GM19468 (cell line): ENCODE data around the gene NAV3.

Experiments
- ATAC-seq: cut with Tn5 transposase; IDR thresholded peaks from one replicate; pipeline ENCODE4 v1.9.1; 2021; ENCODE audit warnings: mild to moderate bottlenecking, moderate library complexity, moderate number of reproducible peaks; ENCODE audit not compliant: unreplicated experiment; ENCODE audit errors: extremely low read depth

Gene NAV3

GRCh38 chr12:77837876-77838291 lies 7.2 kb downstream of the NAV3 start:
- no peak for ATAC-seq

DNA sequence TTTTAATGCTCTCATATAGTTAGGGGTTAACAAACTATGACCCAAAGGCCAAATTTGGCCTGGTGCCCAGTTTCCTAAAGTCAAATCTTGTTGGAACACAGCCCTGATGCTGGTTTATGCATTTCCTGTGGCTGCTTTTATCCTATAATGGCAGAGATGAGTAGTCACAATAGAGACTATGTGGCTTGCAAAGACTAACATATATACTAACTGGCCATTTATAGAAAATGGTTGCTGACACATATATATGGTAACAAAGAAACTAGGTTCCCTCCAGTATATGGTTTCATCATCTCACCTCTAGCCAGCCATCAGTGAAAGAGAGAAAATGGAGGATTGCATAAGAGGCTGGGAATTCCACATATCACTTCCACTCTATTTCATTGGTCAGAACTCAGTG lies 10.8 kb downstream of the NAV3 start:
- ATAC-seq: no peak

DNA sequence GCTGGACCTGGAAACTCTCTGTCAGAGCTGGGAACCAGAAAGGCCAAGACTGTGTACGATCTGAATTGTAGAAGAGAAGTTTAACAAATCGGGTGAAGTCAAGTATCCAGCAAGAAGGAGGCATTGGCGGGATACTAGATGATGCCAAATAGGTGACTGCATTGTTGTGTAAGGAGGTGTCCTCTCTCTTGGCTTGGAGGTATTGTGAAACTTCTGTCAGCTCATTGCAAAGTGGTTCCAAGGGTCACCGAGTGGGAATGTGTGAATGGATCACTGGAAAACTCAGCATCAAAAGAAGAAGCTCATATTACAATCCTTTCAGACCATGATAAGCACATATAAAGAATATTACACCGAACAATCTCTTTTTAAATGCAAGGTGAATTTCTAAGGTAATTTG lies 11.7 kb downstream of the NAV3 start:
- ATAC-seq: no peak

- ATAC-seq: no peak
Observed at GRCh38 chr12:77845831-77846230, 15.1 kb downstream of the NAV3 start.

- ATAC-seq: peak; percentile 98
Observed at GRCh38 chr12:77847060-77847541, 16.4 kb downstream of the NAV3 start.

GRCh38 chr12:77847680-77848431 lies 17.2 kb downstream of the NAV3 start:
- no peak for ATAC-seq

DNA sequence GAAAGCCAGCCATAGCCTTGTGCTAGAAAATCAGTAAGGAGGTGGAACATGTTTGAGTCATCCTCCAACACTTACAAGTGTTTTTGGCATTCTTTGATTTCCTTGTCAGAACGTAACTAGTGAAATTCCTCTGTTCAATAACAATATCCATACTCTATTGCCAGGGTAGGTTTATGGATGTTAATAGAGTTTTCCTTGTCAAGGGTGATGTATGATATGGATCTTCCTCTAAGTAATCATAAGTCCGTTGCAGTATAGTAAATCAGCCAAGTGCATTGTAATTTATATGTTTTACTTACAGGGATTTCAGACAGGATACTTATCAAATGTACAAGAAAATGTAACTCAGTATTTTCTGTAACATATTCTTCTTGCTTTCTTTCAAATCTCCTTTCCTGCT lies 19.4 kb downstream of the NAV3 start:
- ATAC-seq: no peak

DNA sequence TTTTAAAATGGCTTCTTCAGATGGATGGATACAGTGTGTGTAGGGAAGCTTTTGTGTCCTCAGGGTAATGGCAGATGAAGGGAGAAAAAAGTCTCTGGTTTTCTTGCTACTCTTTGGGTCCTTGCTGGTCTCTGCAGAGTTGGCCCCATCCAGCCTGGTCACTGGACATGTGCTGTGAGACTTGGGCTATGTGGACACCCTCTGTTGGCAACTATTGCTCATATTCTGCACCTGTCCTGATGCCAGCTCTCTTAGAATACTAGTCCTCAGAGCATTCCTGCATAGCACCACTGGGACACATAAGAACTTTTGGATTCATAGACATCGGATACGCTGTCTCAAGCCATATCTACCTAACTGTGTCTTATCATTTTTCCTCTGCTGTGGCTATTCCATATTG lies 20.0 kb downstream of the NAV3 start:
- ATAC-seq: no peak

- ATAC-seq: no peak
Observed at GRCh38 chr12:77855548-77855947, 24.9 kb downstream of the NAV3 start.

DNA sequence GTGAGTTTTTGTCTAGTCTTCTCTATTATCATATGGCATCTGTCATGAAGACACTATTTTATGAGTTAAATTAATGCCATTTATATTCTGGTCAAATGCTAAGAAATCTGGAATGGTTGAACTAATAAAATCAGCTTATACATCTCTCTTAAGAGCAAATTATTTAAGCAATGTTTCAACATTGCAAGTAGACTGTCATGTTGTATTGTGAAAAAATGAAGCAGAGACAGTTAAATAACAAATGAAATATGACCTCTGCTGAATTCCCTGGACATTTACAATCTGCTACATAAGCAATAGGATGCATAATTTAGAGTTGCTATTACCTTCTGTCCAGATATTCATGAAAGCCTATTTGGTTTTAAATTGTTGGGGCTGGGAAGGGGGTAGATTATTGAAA lies 30.6 kb downstream of the NAV3 start:
- ATAC-seq: no peak

GRCh38 chr12:77865178-77865577 lies 34.5 kb downstream of the NAV3 start:
- no peak for ATAC-seq

DNA sequence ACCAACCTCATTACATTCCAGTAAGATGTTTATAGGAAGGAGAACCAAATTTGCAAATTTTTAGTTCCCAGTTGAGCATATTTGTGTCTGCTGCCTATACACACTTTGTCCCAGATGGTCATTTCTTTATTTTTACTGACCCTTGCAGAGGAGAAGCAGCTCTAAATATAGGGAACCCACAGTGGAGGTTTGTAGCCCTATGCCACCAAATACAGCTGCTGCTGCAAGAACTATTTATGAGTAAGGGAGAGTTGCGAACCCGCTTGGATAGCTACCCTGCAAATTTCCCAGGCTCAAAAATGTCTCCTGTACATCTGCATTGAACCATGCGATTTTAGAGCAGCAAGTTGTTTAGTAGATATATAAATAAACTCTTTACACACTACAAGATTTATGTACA lies 48.2 kb downstream of the NAV3 start:
- no peak for ATAC-seq

DNA sequence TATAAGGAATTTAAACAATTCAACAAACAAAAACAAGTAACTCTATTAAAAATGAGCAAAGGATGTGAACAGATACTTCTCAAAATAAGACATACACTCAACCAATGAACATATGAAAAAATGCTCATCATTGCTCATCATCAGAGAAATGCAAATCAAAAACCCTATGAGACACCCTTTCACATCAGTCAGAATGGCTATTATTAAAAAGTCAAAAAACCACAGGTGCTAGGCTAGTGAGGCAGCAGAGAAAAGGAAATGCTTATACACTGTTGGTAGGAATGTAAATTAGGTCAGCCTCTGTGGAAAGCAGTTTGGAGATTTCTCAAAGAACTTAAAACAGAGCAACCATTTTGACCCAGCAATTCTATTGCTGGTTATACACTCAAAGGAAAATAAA lies 52.0 kb downstream of the NAV3 start:
- no peak for ATAC-seq

DNA sequence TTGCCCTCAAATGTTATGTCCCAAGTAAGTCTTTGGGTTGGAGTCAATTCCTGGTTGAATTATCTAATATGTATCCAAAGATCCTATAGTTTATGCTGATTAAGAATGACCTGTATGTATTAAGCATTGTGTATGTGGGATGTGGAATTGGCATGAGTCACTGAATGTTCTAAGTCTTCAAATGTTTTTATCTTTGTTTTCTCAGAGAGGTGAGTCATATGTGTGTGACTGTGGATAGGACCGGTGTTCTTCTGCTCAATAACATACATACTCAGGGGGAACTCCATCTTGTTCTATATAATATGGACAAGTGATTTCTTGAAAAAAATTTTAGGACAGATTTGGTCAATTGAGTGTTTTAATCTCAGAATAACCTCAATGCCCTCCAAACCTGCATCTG lies 57.9 kb downstream of the NAV3 start:
- ATAC-seq: no peak

GRCh38 chr12:77891518-77892147 lies 60.9 kb downstream of the NAV3 start:
- no peak for ATAC-seq

- ATAC-seq: no peak
Observed at GRCh38 chr12:77893918-77894317, 63.2 kb downstream of the NAV3 start.

DNA sequence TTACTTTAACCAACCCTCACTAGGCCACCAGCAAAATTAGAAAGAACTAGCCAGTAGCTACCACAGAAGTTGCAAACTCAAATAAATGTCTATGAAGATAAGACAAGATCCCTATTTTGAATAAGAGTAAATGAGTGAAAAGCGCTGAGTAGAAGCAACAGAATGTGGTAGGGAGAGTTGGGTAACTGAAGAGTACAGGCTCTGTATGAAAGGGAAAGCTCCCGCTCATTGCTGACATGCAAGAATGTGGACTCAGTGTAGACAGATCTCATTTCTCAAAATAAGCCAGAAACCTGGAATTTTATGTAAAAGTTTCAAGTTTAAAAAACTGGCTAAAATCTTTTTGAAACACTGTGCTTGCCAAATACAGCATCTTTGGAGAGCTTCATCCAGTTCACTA lies 63.9 kb downstream of the NAV3 start:
- ATAC-seq: no peak

GRCh38 chr12:77895699-77896098 lies 65.0 kb downstream of the NAV3 start:
- no peak for ATAC-seq

DNA sequence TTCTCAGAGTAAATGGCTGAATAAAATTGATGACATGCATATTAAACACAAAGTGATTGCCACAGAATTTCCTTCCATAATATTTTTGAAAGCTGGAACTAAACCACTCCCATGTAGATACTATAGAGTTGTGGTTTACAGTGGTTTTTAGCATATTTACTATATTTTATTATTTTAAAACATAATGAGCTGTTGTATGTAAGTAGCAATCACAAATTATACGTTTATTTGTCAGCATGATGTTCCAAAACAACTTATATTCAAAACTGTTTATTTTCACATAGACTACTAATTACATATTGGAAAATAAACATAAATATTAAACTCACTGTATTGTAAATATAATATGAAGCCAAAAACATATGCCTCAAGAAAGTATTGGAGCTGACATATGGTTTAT lies 77.2 kb downstream of the NAV3 start:
- no peak for ATAC-seq

DNA sequence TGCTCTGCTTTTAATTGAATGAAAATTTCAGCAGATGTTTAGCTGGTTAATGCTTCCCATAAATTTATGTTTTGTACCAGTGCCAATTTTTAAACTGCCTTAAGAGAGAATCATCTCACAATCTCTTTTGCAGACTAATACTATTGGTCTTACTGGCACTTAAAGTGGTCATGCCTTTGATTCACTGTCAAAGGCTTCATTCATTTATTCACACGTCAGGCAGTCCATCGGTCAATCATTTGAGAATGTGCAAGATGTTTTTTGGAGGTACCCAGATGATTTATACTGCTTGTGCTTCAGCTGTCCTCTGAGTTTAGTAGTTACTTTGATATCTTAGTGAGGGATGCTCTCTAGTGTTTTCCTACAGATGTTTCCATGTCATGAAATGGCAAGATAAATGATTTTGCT lies 83.4 kb downstream of the NAV3 start:
- ATAC-seq: no peak

DNA sequence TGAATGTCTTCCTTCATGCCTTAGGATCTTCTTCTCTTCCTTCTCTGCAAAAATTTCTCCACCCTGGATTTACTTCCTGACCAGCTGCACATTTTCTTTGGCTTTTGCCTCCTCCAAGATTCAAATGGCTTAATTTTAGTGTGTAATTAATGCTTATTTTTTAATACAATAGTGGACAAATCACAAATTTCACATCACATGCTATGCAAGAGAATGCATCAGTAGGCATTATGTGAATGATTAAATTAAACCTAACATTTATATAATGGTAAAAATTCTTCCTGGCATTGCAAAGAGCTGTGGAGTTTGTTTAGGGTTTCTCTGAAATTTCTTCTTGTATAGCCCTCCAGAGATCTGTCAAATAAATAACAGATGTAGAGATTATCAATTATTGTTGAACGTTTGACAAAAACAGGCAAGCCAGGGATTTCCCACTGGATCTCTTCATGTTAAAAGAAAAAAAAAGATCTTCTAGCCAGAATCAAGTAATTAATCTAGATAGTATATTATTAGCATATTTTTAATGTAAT lies 84.4 kb downstream of the NAV3 start:
- no peak for ATAC-seq

- no peak for ATAC-seq
Observed at GRCh38 chr12:77916276-77916675, 85.6 kb downstream of the NAV3 start.
